ENCODE measurements around the gene SRP72. TPM values are rescaled to one million over a fixed set of nuclear protein-coding genes. Genes with fewer than 3 reads are reported as not detected.

The SRP72 gene
- polyA plus RNA-seq, 3 donors = 54.4 to 140 (median 103) TPM

DNA sequence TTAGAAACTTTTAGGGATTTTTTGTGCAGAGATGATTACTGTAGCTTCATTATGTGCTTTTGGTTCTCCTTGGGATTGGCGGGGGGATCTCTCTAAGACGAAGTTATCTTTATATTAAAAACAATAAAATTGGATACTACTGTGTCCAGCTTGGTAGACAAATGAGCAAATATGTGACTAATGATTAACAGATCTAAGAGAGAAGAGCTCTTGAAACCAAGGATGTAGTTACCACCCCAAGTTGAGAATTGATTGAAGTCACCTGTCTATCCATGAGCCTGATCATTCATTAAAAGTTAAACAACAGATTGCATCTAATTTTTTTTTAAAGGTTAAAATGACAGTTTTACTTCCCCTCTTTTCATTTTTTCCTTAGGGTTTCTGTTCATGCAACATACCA, 22.7 kb upstream of the SRP72 start:
- no peak overlapping the region for H3K27ac ChIP-seq (ENCODE audit: low read depth in 1 of 2, low read length in 2 of 2)
- H3K4me2 ChIP-seq (replicated peaks; ENCODE audit: extremely low read depth, low read length, poor library complexity, severe bottlenecking) = no peak overlapping the region
- H4K20me1 ChIP-seq (ENCODE audit: insufficient read depth, low read length) = no peaks in the 10 kb centered on the region
- H3K36me3 Mint-ChIP-seq = peaks cover 19 to 24% of the 10 kb centered on the region in 2 donors
- no CpG with 5 or more reads among the region's 2 CpGs for WGBS (ENCODE audit: insufficient coverage)
- H3K9me3 ChIP-seq (replicated peaks in 1 of 2; ENCODE audit: control insufficient read depth in 1 of 2, insufficient read depth in 1 of 2, low read length in 2 of 2) = no peaks in the 10 kb centered on the region
- H3K9ac ChIP-seq (ENCODE audit: insufficient read depth, low read length, poor library complexity, severe bottlenecking) = no peak overlapping the region
- no peaks in the 10 kb centered on the region for H3K9me3 Mint-ChIP-seq
- H3K4me3 Mint-ChIP-seq = no peak overlapping the region
- peaks cover 22% of the 10 kb centered on the region for H3K79me2 ChIP-seq (ENCODE audit: insufficient read depth, low read length)
- peaks cover 8 to 28% of the 10 kb centered on the region in 2 donors for H3K36me3 ChIP-seq (replicated peaks in 1 of 2; ENCODE audit: control insufficient read depth in 1 of 2, insufficient read depth in 2 of 2, low read length in 2 of 2)
- peaks cover 6% of the 10 kb centered on the region for H3K4me1 Mint-ChIP-seq
- no peak overlapping the region for H3K27ac Mint-ChIP-seq
- no peak for TF ChIP-seq CTCF (IDR thresholded peaks at IDR 0.05)
- no peaks in the 10 kb centered on the region for H3K4me1 ChIP-seq (ENCODE audit: control insufficient read depth in 1 of 2, insufficient read depth in 2 of 2, low read length in 2 of 2)
- no peak overlapping the region for H3K4me3 ChIP-seq (replicated peaks in 1 of 3; ENCODE audit: low read depth in 2 of 3, low read length in 3 of 3)
- H2AFZ ChIP-seq (ENCODE audit: insufficient read depth, low read depth, low read length, poor library complexity, severe bottlenecking) = no peak overlapping the region
- intact Hi-C loops (cut with micrococcal nuclease) = no loop called here
- H3K27me3 Mint-ChIP-seq (ENCODE audit: low read depth in 3 of 3) = no peaks in the 10 kb centered on the region
- no peak for DNase-seq
- no peaks in the 10 kb centered on the region for H3K27me3 ChIP-seq (ENCODE audit: control insufficient read depth in 2 of 2, insufficient read depth in 2 of 2, low read length in 2 of 2)

- no peak for DNase-seq
- Histone ChIP-seq H3K27me3 (ENCODE audit: control insufficient read depth in 2 of 2, insufficient read depth in 2 of 2, low read length in 2 of 2) (no peaks in the 10 kb centered on the region), H3K9me3 (replicated peaks in 1 of 2; ENCODE audit: control insufficient read depth in 1 of 2, insufficient read depth in 1 of 2, low read length in 2 of 2) (no peaks in the 10 kb centered on the region), H3K4me2 (replicated peaks; ENCODE audit: extremely low read depth, low read length, poor library complexity, severe bottlenecking) (no peak overlapping the region), H2AFZ (ENCODE audit: insufficient read depth, low read depth, low read length, poor library complexity, severe bottlenecking) (no peak overlapping the region), H3K4me1 (ENCODE audit: control insufficient read depth in 1 of 2, insufficient read depth in 2 of 2, low read length in 2 of 2) (no peaks in the 10 kb centered on the region), H3K79me2 (ENCODE audit: insufficient read depth, low read length) (peaks cover 13% of the 10 kb centered on the region), H4K20me1 (ENCODE audit: insufficient read depth, low read length) (no peaks in the 10 kb centered on the region), H3K27ac (ENCODE audit: low read depth in 1 of 2, low read length in 2 of 2) (no peak overlapping the region), H3K9ac (ENCODE audit: insufficient read depth, low read length, poor library complexity, severe bottlenecking) (no peak overlapping the region), H3K4me3 (replicated peaks in 1 of 3; ENCODE audit: low read depth in 2 of 3, low read length in 3 of 3) (no peak overlapping the region), H3K36me3 (replicated peaks in 1 of 2; ENCODE audit: control insufficient read depth in 1 of 2, insufficient read depth in 2 of 2, low read length in 2 of 2) (peaks cover 8 to 32% of the 10 kb centered on the region in 2 donors)
- Mint-ChIP-seq H3K36me3 (peaks cover 25 to 33% of the 10 kb centered on the region in 2 donors), H3K27me3 (ENCODE audit: low read depth in 3 of 3) (no peaks in the 10 kb centered on the region), H3K9me3 (no peaks in the 10 kb centered on the region), H3K27ac (no peak overlapping the region), H3K4me1 (peaks cover 6% of the 10 kb centered on the region), H3K4me3 (no peak overlapping the region)
- WGBS (ENCODE audit: insufficient coverage) = no CpG with 5 or more reads among the region's 1 CpG
- intact Hi-C loops (cut with micrococcal nuclease) = no loop called here
- TF ChIP-seq CTCF (IDR thresholded peaks at IDR 0.05) = no peak
These were observed 21.7 kb upstream of the SRP72 start for GRCh38 chr4:56445699-56446098.
